H9 (cell line): ENCODE results near the gene HTR2A. TPM values are rescaled to one million over a fixed set of nuclear protein-coding genes. Genes with fewer than 3 reads are reported as not detected.

Experiments used
- DNase-seq: peaks from one replicate; pipeline ENCODE4 v3.0.0-alpha.2; 2017
- H2AFZ ChIP-seq: one replicate; pipeline ENCODE4 v1.6.1; 2013; ENCODE audit warnings: mild to moderate bottlenecking, low read length, control low read depth, moderate library complexity
- H2AK5ac ChIP-seq: 2 replicates; pipeline ENCODE4 v1.6.1; 2013; ENCODE audit warnings: low read length, control low read depth, mixed read lengths; ENCODE audit not compliant: insufficient read length
- H2BK120ac ChIP-seq: one replicate; pipeline ENCODE4 v1.6.1; 2013; ENCODE audit warnings: low read depth, mild to moderate bottlenecking, low read length, control low read depth, inconsistent platforms; ENCODE audit not compliant: poor library complexity, severe bottlenecking
- H2BK12ac ChIP-seq: 2 replicates; pipeline ENCODE4 v1.6.1; 2013; ENCODE audit warnings: low read length, control low read depth, mixed read lengths, low read depth; ENCODE audit not compliant: insufficient read length
- H2BK15ac ChIP-seq: 2 replicates; pipeline ENCODE4 v1.6.1; 2013; ENCODE audit warnings: low read depth, low read length, control low read depth
- H2BK20ac ChIP-seq: one replicate; pipeline ENCODE4 v1.6.1; 2013; ENCODE audit warnings: low read depth, mild to moderate bottlenecking, low read length, control low read depth, inconsistent platforms; ENCODE audit not compliant: poor library complexity, severe bottlenecking
- H2BK5ac ChIP-seq: 2 replicates; pipeline ENCODE4 v1.6.1; 2013; ENCODE audit warnings: low read length, control low read depth, mixed read lengths; ENCODE audit not compliant: insufficient read length
- H3K14ac ChIP-seq: 2 replicates; pipeline ENCODE4 v1.6.1; 2013; ENCODE audit warnings: low read length, control low read depth; ENCODE audit not compliant: insufficient read depth
- H3K18ac ChIP-seq: 2 replicates; pipeline ENCODE4 v1.6.1; 2013; ENCODE audit warnings: low read depth, mild to moderate bottlenecking, mixed read lengths, low read length, control low read depth; ENCODE audit not compliant: insufficient read length
- H3K23ac ChIP-seq: 2 replicates; pipeline ENCODE4 v1.6.1; 2013; ENCODE audit warnings: low read length, control low read depth, mixed read lengths, low read depth; ENCODE audit not compliant: insufficient read length
- H3K23me2 ChIP-seq: 2 replicates; pipeline ENCODE4 v1.6.1; 2013; ENCODE audit warnings: low read depth, mild to moderate bottlenecking, mixed read lengths, low read length, control low read depth; ENCODE audit not compliant: insufficient read length, poor library complexity, severe bottlenecking
- H3K27ac ChIP-seq: 2 replicates; pipeline ENCODE4 v1.5.1; 2013; ENCODE audit warnings: low read length, control low read depth, mixed read lengths, low read depth; ENCODE audit not compliant: insufficient read length
- H3K27me3 ChIP-seq: 2 replicates; pipeline ENCODE4 v1.6.1; 2013; ENCODE audit warnings: low read length, control low read depth, inconsistent platforms; ENCODE audit not compliant: insufficient read depth
- H3K4ac ChIP-seq: 2 replicates; pipeline ENCODE4 v1.6.1; 2013; ENCODE audit warnings: low read depth, mild to moderate bottlenecking, control low read depth, inconsistent platforms, low read length, moderate library complexity
- H3K4me1 ChIP-seq: 2 replicates; pipeline ENCODE4 v1.6.1; 2013; ENCODE audit warnings: low read length, control low read depth, inconsistent platforms; ENCODE audit not compliant: insufficient read depth
- H3K4me2 ChIP-seq: 2 replicates; pipeline ENCODE4 v1.6.1; 2013; ENCODE audit warnings: low read length, control low read depth, mixed read lengths; ENCODE audit not compliant: insufficient read length, insufficient read depth
- H3K56ac ChIP-seq: 2 replicates; pipeline ENCODE4 v1.6.1; 2013; ENCODE audit warnings: low read depth, mild to moderate bottlenecking, mixed read lengths, low read length, control low read depth; ENCODE audit not compliant: insufficient read length
- H3K79me1 ChIP-seq: 2 replicates; pipeline ENCODE4 v1.6.1; 2013; ENCODE audit warnings: low read depth, mild to moderate bottlenecking, moderate library complexity, low read length, control low read depth, inconsistent platforms; ENCODE audit not compliant: insufficient read depth, poor library complexity, severe bottlenecking
- H3K79me2 ChIP-seq: 2 replicates; pipeline ENCODE4 v1.6.1; 2013; ENCODE audit warnings: low read length, control low read depth, inconsistent platforms; ENCODE audit not compliant: insufficient read depth
- H3K9ac ChIP-seq: 2 replicates; pipeline ENCODE4 v1.6.1; 2013; ENCODE audit warnings: low read length, control low read depth, mixed read lengths; ENCODE audit not compliant: insufficient read length; ENCODE audit errors: extremely low read depth
- H3K9me3 ChIP-seq: one replicate; pipeline ENCODE4 v1.6.1; 2013; ENCODE audit warnings: low read depth, low read length, inconsistent platforms; ENCODE audit not compliant: control insufficient read depth
- H3T11ph ChIP-seq: one replicate; pipeline ENCODE4 v1.6.1; 2013; ENCODE audit warnings: mild to moderate bottlenecking, low read length, control low read depth, inconsistent platforms
- H4K20me1 ChIP-seq: one replicate; pipeline ENCODE4 v1.6.1; 2013; ENCODE audit not compliant: control insufficient read depth, insufficient read length, insufficient read depth
- H4K5ac ChIP-seq: 2 replicates; pipeline ENCODE4 v1.6.1; 2013; ENCODE audit warnings: low read depth, mild to moderate bottlenecking, mixed read lengths, low read length, control low read depth; ENCODE audit not compliant: insufficient read length
- H4K8ac ChIP-seq: replicated peaks from 2 replicates; pipeline ENCODE4 v1.6.1; 2013; ENCODE audit warnings: low read length, control low read depth, mixed read lengths, low read depth; ENCODE audit not compliant: insufficient read length
- H4K91ac ChIP-seq: 2 replicates; pipeline ENCODE4 v1.6.1; 2013; ENCODE audit warnings: low read depth, mild to moderate bottlenecking, moderate library complexity, mixed read lengths, low read length, control low read depth; ENCODE audit not compliant: insufficient read length
- H3K27ac Mint-ChIP-seq, 3 experiments: 2 replicates in 2 of 3; 3 replicates in 1 of 3; pipeline ENCODE4 v1.8.0; 2020 to 2021; ENCODE audit warnings: mixed read lengths in 3 of 3, mild to moderate bottlenecking in 1 of 3, moderate library complexity in 1 of 3
- H3K27me3 Mint-ChIP-seq: 2 replicates; pipeline ENCODE4 v1.8.0; 2021; ENCODE audit warnings: low read depth, mild to moderate bottlenecking, moderate library complexity, mixed read lengths
- H3K36me3 Mint-ChIP-seq, 3 experiments: 2 replicates in 2 of 3; 3 replicates in 1 of 3; pipeline ENCODE4 v1.8.0; 2020 to 2021; ENCODE audit warnings: low read depth in 3 of 3, mixed read lengths in 3 of 3; ENCODE audit not compliant: insufficient read depth in 1 of 3
- H3K4me1 Mint-ChIP-seq, 2 experiments: 2 replicates each; pipeline ENCODE4 v1.8.0; 2020; ENCODE audit warnings: mixed read lengths in 2 of 2
- H3K4me3 Mint-ChIP-seq, 2 experiments: 2 replicates in 1 of 2; 3 replicates in 1 of 2; pipeline ENCODE4 v1.8.0; 2020 to 2021; ENCODE audit warnings: mild to moderate bottlenecking in 2 of 2, mixed read lengths in 2 of 2, moderate library complexity in 1 of 2
- H3K9me3 Mint-ChIP-seq, 2 experiments: 2 replicates in 1 of 2; 3 replicates in 1 of 2; pipeline ENCODE4 v1.8.0; 2020; ENCODE audit warnings: mild to moderate bottlenecking in 2 of 2, mixed read lengths in 2 of 2, moderate library complexity in 1 of 2
- WGBS: extraction: QIAGEN DNeasy Blood & Tissue Kit; methylation state at CpG from one replicate; pipeline ENCODE4 v1.1.7; 2013; ENCODE audit warnings: missing lambda C conversion rate, low lambda C conversion rate, mixed read lengths; ENCODE audit not compliant: insufficient read length; ENCODE audit errors: extremely low coverage; 5-methylcytosine and 5-hydroxymethylcytosine counted together
- total RNA-seq: library from RNA; stranded (reverse); gene quantifications from 2 replicates; pipeline ENCODE4 v1.2.1, GENCODE V29; 2021
- TF ChIP-seq, protein P1 (sequence below): fragments of 200-600 bp; sonication (generic); conservative IDR thresholded peaks from 3 replicates; pipeline ENCODE4 v1.8.0; 2021; ENCODE audit warnings: antibody characterized with exemption, mild to moderate bottlenecking

The HTR2A gene
- total RNA-seq, 1 experiment from 2014 or later: not detected

- H3K36me3 Mint-ChIP-seq: peaks cover 4 to 56% (median 48%) of the 10 kb centered on the region in 3 experiments; a peak in 5 of 7 replicates
- Histone ChIP-seq H3K27ac (no peak overlapping the region), H3K9ac (no peak overlapping the region), H2BK5ac (no peak overlapping the region), H2BK15ac (no peak overlapping the region), H2AK5ac (no peak overlapping the region), H3K9me3 (no peaks in the 10 kb centered on the region), H3K23me2 (no peaks in the 10 kb centered on the region), H4K91ac (no peak overlapping the region), H3K4me1 (no peaks in the 10 kb centered on the region), H3K14ac (no peak overlapping the region), H3K79me1 (no peaks in the 10 kb centered on the region), H3K23ac (no peak overlapping the region), H3K56ac (no peak overlapping the region), H4K20me1 (no peaks in the 10 kb centered on the region), H2BK120ac (no peak overlapping the region), H3K27me3 (no peaks in the 10 kb centered on the region), H2BK12ac (no peak overlapping the region), H3T11ph (no peak overlapping the region), H3K4ac (no peak overlapping the region), H3K18ac (no peak overlapping the region), H2BK20ac (no peak overlapping the region), H4K5ac (no peak overlapping the region), H2AFZ (no peak overlapping the region), H3K4me2 (no peak overlapping the region), H3K79me2 (no peaks in the 10 kb centered on the region), H4K8ac (no peak overlapping the region)
- no peaks in the 10 kb centered on the region for H3K27me3 Mint-ChIP-seq
- no peak overlapping the region for H3K4me3 Mint-ChIP-seq
- no peaks in the 10 kb centered on the region for H3K9me3 Mint-ChIP-seq
- no CpG with 5 or more reads among the region's 3 CpGs for WGBS
- no peak overlapping the region for H3K27ac Mint-ChIP-seq
- TF ChIP-seq, protein P1, sequence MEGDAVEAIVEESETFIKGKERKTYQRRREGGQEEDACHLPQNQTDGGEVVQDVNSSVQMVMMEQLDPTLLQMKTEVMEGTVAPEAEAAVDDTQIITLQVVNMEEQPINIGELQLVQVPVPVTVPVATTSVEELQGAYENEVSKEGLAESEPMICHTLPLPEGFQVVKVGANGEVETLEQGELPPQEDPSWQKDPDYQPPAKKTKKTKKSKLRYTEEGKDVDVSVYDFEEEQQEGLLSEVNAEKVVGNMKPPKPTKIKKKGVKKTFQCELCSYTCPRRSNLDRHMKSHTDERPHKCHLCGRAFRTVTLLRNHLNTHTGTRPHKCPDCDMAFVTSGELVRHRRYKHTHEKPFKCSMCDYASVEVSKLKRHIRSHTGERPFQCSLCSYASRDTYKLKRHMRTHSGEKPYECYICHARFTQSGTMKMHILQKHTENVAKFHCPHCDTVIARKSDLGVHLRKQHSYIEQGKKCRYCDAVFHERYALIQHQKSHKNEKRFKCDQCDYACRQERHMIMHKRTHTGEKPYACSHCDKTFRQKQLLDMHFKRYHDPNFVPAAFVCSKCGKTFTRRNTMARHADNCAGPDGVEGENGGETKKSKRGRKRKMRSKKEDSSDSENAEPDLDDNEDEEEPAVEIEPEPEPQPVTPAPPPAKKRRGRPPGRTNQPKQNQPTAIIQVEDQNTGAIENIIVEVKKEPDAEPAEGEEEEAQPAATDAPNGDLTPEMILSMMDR: no peak
- no peak for DNase-seq
- no peaks in the 10 kb centered on the region for H3K4me1 Mint-ChIP-seq
Measured at GRCh38 chr13:46783504-46783903, 113.3 kb downstream of the HTR2A start.
